ENCODE results near the gene GPA33. TPM values are rescaled to one million over a fixed set of nuclear protein-coding genes. Genes with fewer than 3 reads are reported as not detected.

GPA33 gene
- total RNA-seq, 4 donors from 2014 or later: 87.4 to 568 (median 509) TPM

- Histone ChIP-seq H3K27me3 (no peaks in the 10 kb centered on the region), H3K9me3 (no peaks in the 10 kb centered on the region), H3K4me3 (no peak overlapping the region), H3K4me1 (peaks cover 0 to 10% (median 3%) of the 10 kb centered on the region in 4 donors), H3K36me3 (no peaks in the 10 kb centered on the region), H3K27ac (no peak overlapping the region)
- intact Hi-C loops (cut with DNase I; ENCODE audit: low total_unique reads) (no loop called here), in situ Hi-C loops (cut with MboI; ENCODE audit: low pct_ligation_motif_present in 1 of 4, low pct_unique_long_range_greater_than_20kb in 1 of 4, low sequenced_read_pairs in 3 of 4) (no loop called here)
- 89% methylated on average over 17 of the region's 17 CpGs; no CpG with 5 or more reads in 1 of the 2 donors for WGBS, 2 donors (ENCODE audit: low coverage in 1 of 2)
- no peak for DNase-seq
- TF ChIP-seq CTCF (IDR thresholded peaks at IDR 0.05): no peak
- TF ChIP-seq POLR2A (IDR thresholded peaks at IDR 0.05): no peak
- no peak for TF ChIP-seq EP300 (IDR thresholded peaks at IDR 0.05; ENCODE audit: low read depth)
- no peak for TF ChIP-seq POLR2AphosphoS5 (IDR thresholded peaks at IDR 0.05)
These were observed 36.6 kb upstream of the GPA33 start for GRCh38 chr1:167126811-167127210.

- H3K36me3 ChIP-seq: no peaks in the 10 kb centered on the region
- H3K27ac ChIP-seq: no peak overlapping the region
- H3K4me1 ChIP-seq: peaks cover 0 to 13% (median 7%) of the 10 kb centered on the region in 4 donors
- WGBS, 2 donors (ENCODE audit: low coverage in 1 of 2): 92% methylated on average over 28 of the region's 28 CpGs; no CpG with 5 or more reads in 1 of the 2 donors
- intact Hi-C loops (cut with DNase I; ENCODE audit: low total_unique reads) (no loop called here), in situ Hi-C loops (cut with MboI; ENCODE audit: low pct_ligation_motif_present in 1 of 4, low pct_unique_long_range_greater_than_20kb in 1 of 4, low sequenced_read_pairs in 3 of 4) (no loop called here)
- TF ChIP-seq EP300 (IDR thresholded peaks at IDR 0.05; ENCODE audit: low read depth): no peak
- no peak for TF ChIP-seq POLR2AphosphoS5 (IDR thresholded peaks at IDR 0.05)
- TF ChIP-seq CTCF (IDR thresholded peaks at IDR 0.05): no peak
- TF ChIP-seq POLR2A (IDR thresholded peaks at IDR 0.05): no peak
- H3K4me3 ChIP-seq: no peak overlapping the region
- H3K9me3 ChIP-seq: no peaks in the 10 kb centered on the region
- no peaks in the 10 kb centered on the region for H3K27me3 ChIP-seq
- no peak for DNase-seq
These were observed 36.1 kb upstream of the GPA33 start for GRCh38 chr1:167126317-167126716.

GRCh38 chr1:167122568-167122967 is 32.4 kb upstream of the GPA33 start:
- intact Hi-C loops (cut with DNase I; ENCODE audit: low total_unique reads): no loop called here
- in situ Hi-C loops (cut with MboI; ENCODE audit: low pct_ligation_motif_present in 1 of 4, low pct_unique_long_range_greater_than_20kb in 1 of 4, low sequenced_read_pairs in 3 of 4): loop anchor here in 1 of 4 donors (5.0 kb wide), 1 partner anchor 55 kb away; no protein-coding TSS in a partner anchor
- 90% methylated on average over 4 of the region's 4 CpGs; no CpG with 5 or more reads in 1 of the 2 donors for WGBS, 2 donors (ENCODE audit: low coverage in 1 of 2)
- Histone ChIP-seq H3K9me3 (no peaks in the 10 kb centered on the region), H3K36me3 (no peaks in the 10 kb centered on the region), H3K4me1 (peaks cover 0 to 22% (median 11%) of the 10 kb centered on the region in 4 donors), H3K27me3 (no peaks in the 10 kb centered on the region), H3K27ac (peak overlapping the region in 2 of 4 donors; percentile 72 to 80), H3K4me3 (no peak overlapping the region)
- no peak for DNase-seq
- TF ChIP-seq POLR2A (IDR thresholded peaks at IDR 0.05) (no peak), CTCF (IDR thresholded peaks at IDR 0.05) (no peak), EP300 (IDR thresholded peaks at IDR 0.05; ENCODE audit: low read depth) (no peak), POLR2AphosphoS5 (IDR thresholded peaks at IDR 0.05) (no peak)

- Histone ChIP-seq H3K9me3 (no peaks in the 10 kb centered on the region), H3K27ac (peak overlapping the region; percentile 64 to 81 (median 76)), H3K36me3 (no peaks in the 10 kb centered on the region), H3K27me3 (no peaks in the 10 kb centered on the region), H3K4me1 (peaks cover 0 to 22% (median 11%) of the 10 kb centered on the region in 4 donors), H3K4me3 (no peak overlapping the region)
- in situ Hi-C loops (cut with MboI; ENCODE audit: low pct_ligation_motif_present in 1 of 4, low pct_unique_long_range_greater_than_20kb in 1 of 4, low sequenced_read_pairs in 3 of 4) (loop anchor here in 1 of 4 donors (5.0 kb wide), 1 partner anchor 55 kb away; no protein-coding TSS in a partner anchor), intact Hi-C loops (cut with DNase I; ENCODE audit: low total_unique reads) (no loop called here)
- WGBS, 2 donors (ENCODE audit: low coverage in 1 of 2): 66 to 80% methylated on average over 4 to 5 of the region's 5 CpGs
- no peak for DNase-seq
- no peak for TF ChIP-seq POLR2A (IDR thresholded peaks at IDR 0.05)
- no peak for TF ChIP-seq CTCF (IDR thresholded peaks at IDR 0.05)
- no peak for TF ChIP-seq EP300 (IDR thresholded peaks at IDR 0.05; ENCODE audit: low read depth)
- TF ChIP-seq POLR2AphosphoS5 (IDR thresholded peaks at IDR 0.05): no peak
These were observed 31.9 kb upstream of the GPA33 start for GRCh38 chr1:167122121-167122480.

All from transverse colon (tissue), 4 donors.